Upper lobe of right lung (tissue), 1 donor: ENCODE data around the gene HERC2. TPM values are rescaled to one million over a fixed set of nuclear protein-coding genes. Genes with fewer than 3 reads are reported as not detected.

ENCODE experiments used
- ATAC-seq: fragments of 200-7000 bp; cut with Tn5 transposase; one replicate; pipeline ENCODE4 v1.9.1; 2020; ENCODE audit warnings: mild to moderate bottlenecking, moderate library complexity
- DNase-seq: peaks from one replicate; pipeline ENCODE4 v3.0.0-alpha.2; 2020
- H3K27ac ChIP-seq: fragments of 200-600 bp; one replicate; pipeline ENCODE4 v1.8.0; 2022
- H3K27me3 ChIP-seq: fragments of 200-600 bp; one replicate; pipeline ENCODE4 v1.8.0; 2022; ENCODE audit warnings: mild to moderate bottlenecking
- H3K36me3 ChIP-seq: fragments of 200-600 bp; one replicate; pipeline ENCODE4 v1.8.0; 2022
- H3K4me1 ChIP-seq: fragments of 200-600 bp; one replicate; pipeline ENCODE4 v1.8.0; 2022
- H3K4me3 ChIP-seq: fragments of 200-600 bp; one replicate; pipeline ENCODE4 v1.8.0; 2022; ENCODE audit warnings: mild to moderate bottlenecking
- H3K9me3 ChIP-seq: fragments of 200-600 bp; one replicate; pipeline ENCODE4 v1.8.0; 2022
- CTCF ChIP-seq: fragments of 200-600 bp; IDR thresholded peaks from one replicate; pipeline ENCODE4 v1.8.0; 2022; ENCODE audit warnings: antibody characterized with exemption
- intact Hi-C: fragments of 100-400 bp; cut with DNase I; formaldehyde crosslinking; loops from one replicate; pipeline ENCODE4 v1.11.0; 2022
- total RNA-seq: library from RNA; stranded (reverse); fragmentation: NEBNext Ultra II Directional; extraction: Animal tissue kit (Norgen Biotek cat#: 25700); gene quantifications from one replicate; pipeline ENCODE4 v1.2.1, GENCODE V29; 2021
- donor health status: DM: no; HTN: yes; CAD: no; lungs with severe emphysema.

The HERC2 gene
- total RNA-seq, 1 donor from 2014 or later: 56.9 TPM

GRCh38 chr15:28273873-28274610, 47.9 kb downstream of the HERC2 start:
- intact Hi-C loops: no loop called here
- peaks cover 57% of the 10 kb centered on the region for H3K36me3 ChIP-seq
- no peak for ATAC-seq

GRCh38 chr15:28273468-28273867, 48.5 kb downstream of the HERC2 start:
- Histone ChIP-seq H3K9me3 (no peaks in the 10 kb centered on the region), H3K27ac (no peak overlapping the region), H3K4me1 (no peaks in the 10 kb centered on the region), H3K36me3 (peaks cover 63% of the 10 kb centered on the region), H3K27me3 (no peaks in the 10 kb centered on the region), H3K4me3 (no peak overlapping the region)
- peak; percentile 20 for TF ChIP-seq CTCF
- DNase-seq (no peak), ATAC-seq (no peak)
- intact Hi-C loops: no loop called here

More at GRCh38 chr15:28273873-28274610, 47.9 kb downstream of the HERC2 start:
- no peaks in the 10 kb centered on the region for H3K27me3 ChIP-seq
- H3K4me1 ChIP-seq: no peaks in the 10 kb centered on the region
- H3K27ac ChIP-seq: no peak overlapping the region
- no peak overlapping the region for H3K4me3 ChIP-seq
- no peak for TF ChIP-seq CTCF
- H3K9me3 ChIP-seq: no peaks in the 10 kb centered on the region
- no peak for DNase-seq

GRCh38 chr15:28272587-28272986, 49.4 kb downstream of the HERC2 start:
- DNase-seq (no peak), ATAC-seq (no peak)
- Histone ChIP-seq H3K4me1 (no peaks in the 10 kb centered on the region), H3K9me3 (no peaks in the 10 kb centered on the region), H3K36me3 (peaks cover 67% of the 10 kb centered on the region), H3K27ac (no peak overlapping the region), H3K4me3 (no peak overlapping the region), H3K27me3 (no peaks in the 10 kb centered on the region)
- no peak for TF ChIP-seq CTCF
- intact Hi-C loops: no loop called here

GRCh38 chr15:28271697-28272260, 50.2 kb downstream of the HERC2 start:
- no peak overlapping the region for H3K4me3 ChIP-seq
- DNase-seq (no peak), ATAC-seq (no peak)
- TF ChIP-seq CTCF: no peak
- intact Hi-C loops: no loop called here
- no peak overlapping the region for H3K27ac ChIP-seq
- H3K27me3 ChIP-seq: no peaks in the 10 kb centered on the region
- H3K4me1 ChIP-seq: no peaks in the 10 kb centered on the region
- no peaks in the 10 kb centered on the region for H3K9me3 ChIP-seq
- peaks cover 75% of the 10 kb centered on the region for H3K36me3 ChIP-seq

- peaks cover 84% of the 10 kb centered on the region for H3K36me3 ChIP-seq
Observed at GRCh38 chr15:28269097-28269496, 52.9 kb downstream of the HERC2 start.

More at GRCh38 chr15:28269097-28269496, 52.9 kb downstream of the HERC2 start:
- ATAC-seq (no peak), DNase-seq (no peak)
- Histone ChIP-seq H3K27me3 (no peaks in the 10 kb centered on the region), H3K4me1 (no peaks in the 10 kb centered on the region), H3K27ac (no peak overlapping the region), H3K9me3 (no peaks in the 10 kb centered on the region), H3K4me3 (no peak overlapping the region)
- no peak for TF ChIP-seq CTCF
- intact Hi-C loops: no loop called here
